IPS DF 6.9 (cell line): ENCODE measurements around the gene ALPP.
"Not testable (repeated sequence)": the region's sequence is repeated elsewhere in the genome, so short reads cannot be mapped to it uniquely, and the experiment has no call there.

ENCODE experiments used
- DNase-seq: peaks from one replicate; pipeline ENCODE4 v3.0.0-alpha.2; 2013; ENCODE audit warnings: low read depth, low spot score
- H3K27ac ChIP-seq: one replicate; pipeline ENCODE4 v1.5.1; 2013; ENCODE audit warnings: low read length, control low read depth
- H3K27me3 ChIP-seq: 2 replicates; pipeline ENCODE4 v1.6.1; 2013; ENCODE audit warnings: mild to moderate bottlenecking, low read length; ENCODE audit not compliant: control insufficient read depth, insufficient read depth
- H3K36me3 ChIP-seq: 2 replicates; pipeline ENCODE4 v1.6.1; 2013; ENCODE audit warnings: low read length; ENCODE audit not compliant: control insufficient read depth, insufficient read depth
- H3K4me1 ChIP-seq: 2 replicates; pipeline ENCODE4 v1.6.1; 2013; ENCODE audit warnings: low read length; ENCODE audit not compliant: control insufficient read depth, insufficient read depth
- H3K4me3 ChIP-seq: 2 replicates; pipeline ENCODE4 v1.5.1; 2013; ENCODE audit warnings: mild to moderate bottlenecking, low read length
- H3K9me3 ChIP-seq: 2 replicates; pipeline ENCODE4 v1.6.1; 2013; ENCODE audit warnings: low read length, inconsistent platforms; ENCODE audit not compliant: control insufficient read depth, insufficient read depth
- WGBS: extraction: QIAGEN DNeasy Blood & Tissue Kit; methylation state at CpG from one replicate; pipeline ENCODE4 v1.1.7; 2013; ENCODE audit warnings: mixed read lengths, missing lambda C conversion rate; ENCODE audit not compliant: insufficient read length, insufficient coverage; 5-methylcytosine and 5-hydroxymethylcytosine counted together

ALPP gene

DNA sequence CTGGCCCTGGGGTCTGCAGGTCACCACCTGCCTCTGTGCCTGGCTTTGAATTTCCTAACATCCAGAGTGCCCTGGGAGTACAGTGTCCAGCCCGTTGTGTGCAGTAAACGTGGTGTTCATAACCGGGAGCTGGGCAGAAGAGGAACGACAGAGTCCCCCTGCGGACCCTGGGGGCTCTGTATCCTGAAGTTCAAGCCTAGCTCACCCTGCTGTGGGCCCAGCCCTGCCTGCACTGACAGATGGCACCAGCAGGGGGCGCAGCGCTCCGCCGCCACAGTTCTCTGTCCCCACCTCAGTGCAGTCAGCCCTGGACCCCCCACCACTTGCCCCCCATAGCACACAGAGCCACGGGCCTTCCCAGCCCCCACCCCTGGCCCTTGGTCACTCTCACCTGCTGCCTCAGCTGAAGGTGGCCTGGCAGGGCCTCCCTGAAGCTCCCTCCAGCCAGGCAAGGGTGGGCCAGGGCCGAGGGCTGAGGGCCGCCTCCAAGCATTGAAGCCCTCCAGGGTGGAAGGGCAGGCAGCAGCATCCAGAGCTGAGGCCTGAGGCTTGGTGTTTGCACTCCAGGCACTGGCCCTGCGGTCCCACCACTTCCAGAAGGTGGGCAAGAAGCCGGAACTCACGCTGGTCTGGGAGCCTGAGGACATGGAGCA, 43.2 kb upstream of the ALPP start:
- not testable (repeated sequence) for H3K4me3 ChIP-seq, H3K27me3 ChIP-seq, H3K27ac ChIP-seq, H3K36me3 ChIP-seq, H3K9me3 ChIP-seq, DNase-seq, H3K4me1 ChIP-seq
- WGBS, result no CpG with 5 or more reads among the region's 15 CpGs

- Histone ChIP-seq H3K9me3 (no peaks in the 10 kb centered on the region), H3K4me1 (no peaks in the 10 kb centered on the region), H3K27me3 (no peaks in the 10 kb centered on the region), H3K27ac (no peak overlapping the region), H3K36me3 (no peaks in the 10 kb centered on the region), H3K4me3 (no peak overlapping the region)
- no peak for DNase-seq
- no CpG with 5 or more reads among the region's 4 CpGs for WGBS
These were observed 42.7 kb upstream of the ALPP start for GRCh38 chr2:232335859-232336215.

GRCh38 chr2:232336241-232336736, 42.3 kb upstream of the ALPP start:
- DNase-seq, result no peak
- H3K9me3 ChIP-seq, result no peaks in the 10 kb centered on the region
- H3K4me1 ChIP-seq, result no peaks in the 10 kb centered on the region
- no peak overlapping the region for H3K27ac ChIP-seq
- no peak overlapping the region for H3K4me3 ChIP-seq
- no CpG with 5 or more reads among the region's 15 CpGs for whole genome bisulfite sequencing
- H3K27me3 ChIP-seq, result no peaks in the 10 kb centered on the region
- no peaks in the 10 kb centered on the region for H3K36me3 ChIP-seq

DNA sequence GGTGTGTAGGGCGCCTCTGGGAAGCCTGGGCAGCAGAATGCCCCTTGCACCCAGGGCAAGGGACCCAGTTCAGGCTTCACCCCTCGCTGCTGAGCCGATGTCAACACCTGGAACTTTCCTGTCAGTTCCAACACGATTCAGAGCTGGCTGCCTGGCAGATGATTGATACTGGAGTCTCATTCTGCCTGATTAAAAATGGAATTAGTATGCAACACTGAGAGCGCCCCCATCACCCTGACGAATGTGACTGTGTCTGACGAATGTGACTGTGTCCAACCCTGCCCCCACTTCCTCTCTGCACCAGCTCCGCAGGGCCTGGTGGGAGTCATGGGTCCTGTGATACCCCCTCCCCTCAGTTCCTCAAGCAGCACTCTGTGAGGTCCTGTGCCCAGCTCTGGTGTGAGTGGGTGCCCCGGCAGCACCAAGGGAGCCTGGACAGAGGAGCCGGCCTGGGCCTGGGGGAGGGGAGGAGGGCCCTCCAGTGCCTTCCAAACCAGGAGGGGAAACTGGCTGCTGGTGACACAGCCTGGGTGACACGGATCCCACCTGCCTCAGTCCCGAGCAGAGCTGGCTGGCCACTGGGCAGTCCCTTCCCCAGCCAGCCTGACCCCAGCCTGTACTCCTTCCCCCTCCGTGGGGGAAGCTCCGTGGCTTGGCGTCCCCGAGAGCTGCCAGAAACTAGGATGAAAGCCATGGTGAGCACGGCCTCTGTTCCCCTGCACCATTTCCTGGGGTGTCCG, 41.4 kb upstream of the ALPP start:
- DNase-seq, result no peak
- no peaks in the 10 kb centered on the region for H3K36me3 ChIP-seq
- H3K4me1 ChIP-seq, result no peaks in the 10 kb centered on the region
- H3K4me3 ChIP-seq, result no peak overlapping the region
- no peak overlapping the region for H3K27ac ChIP-seq
- no CpG with 5 or more reads among the region's 18 CpGs for WGBS
- H3K27me3 ChIP-seq, result no peaks in the 10 kb centered on the region
- H3K9me3 ChIP-seq, result no peaks in the 10 kb centered on the region

DNA sequence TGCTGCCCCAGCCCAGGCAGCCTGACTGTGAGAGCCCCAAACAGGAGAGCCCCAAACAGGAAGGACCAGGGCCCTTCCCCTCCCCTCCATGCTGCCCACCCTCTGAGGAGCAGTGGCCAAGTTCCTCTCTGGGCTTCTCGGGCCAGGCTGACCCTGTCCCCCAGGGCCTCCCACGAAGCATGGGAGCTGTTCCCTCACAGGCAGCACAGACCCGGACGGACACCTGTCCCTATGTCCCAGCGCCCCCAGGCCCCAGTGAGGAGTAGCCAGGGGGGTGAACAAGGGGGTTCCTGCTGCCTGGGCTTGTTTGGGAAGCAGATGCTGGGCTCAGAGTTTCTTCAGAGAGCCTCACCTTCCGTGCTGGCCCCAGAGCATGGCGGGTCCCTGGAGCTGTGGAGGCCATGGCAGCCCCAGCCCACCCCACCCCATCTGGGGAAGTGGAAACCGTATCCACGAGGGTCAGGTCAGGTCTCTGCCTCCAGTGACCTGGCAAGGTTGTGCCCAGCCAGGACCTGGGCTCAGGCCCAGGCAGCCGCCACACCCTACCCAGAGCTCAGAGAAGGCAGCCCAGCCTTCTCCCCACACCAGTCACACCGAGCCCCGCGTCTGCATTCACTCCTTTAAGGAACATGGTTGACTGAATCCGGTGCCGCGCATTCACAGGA, 40.3 kb upstream of the ALPP start:
- not testable (repeated sequence) for H3K27ac ChIP-seq, H3K4me1 ChIP-seq, H3K36me3 ChIP-seq, H3K27me3 ChIP-seq, H3K9me3 ChIP-seq, H3K4me3 ChIP-seq, DNase-seq
- WGBS, result no CpG with 5 or more reads among the region's 16 CpGs

DNA sequence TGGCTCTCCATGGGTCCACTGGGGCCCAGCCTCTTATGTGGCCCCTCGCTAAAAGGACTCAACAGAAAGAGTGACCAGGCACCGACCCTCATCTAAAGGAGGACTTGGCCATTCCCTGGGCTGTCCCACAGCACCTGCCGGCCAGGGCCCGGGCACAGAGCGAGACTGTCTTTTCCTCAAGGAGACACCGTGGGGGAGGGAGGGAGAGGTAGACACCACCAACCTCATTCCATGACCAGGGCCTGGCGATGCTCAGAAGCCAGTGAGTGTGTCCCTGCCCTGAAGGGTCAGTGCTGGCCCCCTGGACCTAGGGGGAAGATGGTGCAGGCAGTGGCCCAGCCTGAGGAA, 39.8 kb upstream of the ALPP start:
- H3K36me3 ChIP-seq, result no peaks in the 10 kb centered on the region
- no peak overlapping the region for H3K27ac ChIP-seq
- H3K27me3 ChIP-seq, result no peaks in the 10 kb centered on the region
- no peaks in the 10 kb centered on the region for H3K9me3 ChIP-seq
- no CpG with 5 or more reads among the region's 7 CpGs for WGBS
- H3K4me3 ChIP-seq, result no peak overlapping the region
- DNase-seq, result no peak
- H3K4me1 ChIP-seq, result no peaks in the 10 kb centered on the region

DNA sequence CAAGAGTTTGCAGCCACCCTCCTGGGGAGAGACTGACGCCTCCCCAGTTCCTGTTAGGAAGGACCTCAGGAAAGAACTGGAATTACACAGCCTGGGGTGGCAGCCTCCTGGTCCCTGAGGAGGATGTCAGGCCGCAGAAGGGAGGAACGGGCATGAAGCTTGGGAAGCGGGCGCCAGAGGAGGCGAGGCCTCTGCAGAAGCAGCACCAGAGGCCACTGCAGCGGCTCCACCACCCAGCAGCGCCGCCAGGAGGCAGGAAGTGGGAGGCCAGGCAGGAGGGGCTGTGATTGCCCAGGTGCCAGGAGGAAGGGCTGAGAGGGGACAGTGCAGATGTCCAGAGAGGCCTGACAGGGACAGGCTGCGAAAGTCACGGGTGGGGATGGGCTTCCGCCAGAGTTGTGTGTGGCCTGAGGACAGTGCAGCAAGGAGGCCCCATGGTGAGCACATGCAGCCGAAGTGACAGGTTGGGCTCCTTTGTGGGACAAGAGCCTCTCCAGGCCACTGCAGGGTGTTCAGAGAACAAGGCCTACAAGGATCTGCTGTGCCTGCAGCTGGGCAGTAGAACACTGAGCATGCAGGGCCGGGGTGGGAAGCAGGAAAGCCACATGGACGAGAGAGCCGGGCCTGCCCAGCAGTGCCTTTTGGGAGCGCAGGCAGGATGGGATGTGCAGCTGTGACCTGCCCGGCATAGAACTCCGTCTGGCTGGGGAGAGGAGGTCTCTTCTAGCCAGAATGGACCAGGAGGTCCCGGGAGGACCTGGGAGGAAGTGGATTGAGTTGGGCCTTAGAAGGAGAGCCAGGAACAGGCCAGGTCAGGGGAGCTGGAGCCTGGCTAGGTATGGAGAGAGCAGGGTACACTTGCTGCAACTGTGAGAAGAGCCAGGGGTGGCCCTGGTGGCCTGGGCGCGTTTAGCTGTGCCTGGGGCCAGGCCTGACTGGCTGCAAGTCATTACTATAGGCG, 39.1 kb upstream of the ALPP start:
- Histone ChIP-seq H3K27me3 (no peaks in the 10 kb centered on the region), H3K4me3 (no peak overlapping the region), H3K4me1 (no peaks in the 10 kb centered on the region), H3K36me3 (no peaks in the 10 kb centered on the region), H3K27ac (no peak overlapping the region), H3K9me3 (no peaks in the 10 kb centered on the region)
- DNase-seq, result no peak
- WGBS, result no CpG with 5 or more reads among the region's 23 CpGs

- H3K4me1 ChIP-seq, result no peaks in the 10 kb centered on the region
- no peaks in the 10 kb centered on the region for H3K36me3 ChIP-seq
- H3K9me3 ChIP-seq, result no peaks in the 10 kb centered on the region
- H3K4me3 ChIP-seq, result no peak overlapping the region
- WGBS, result no CpG with 5 or more reads among the region's 14 CpGs
- no peak for DNase-seq
- no peak overlapping the region for H3K27ac ChIP-seq
- no peaks in the 10 kb centered on the region for H3K27me3 ChIP-seq
These were observed 38.2 kb upstream of the ALPP start for GRCh38 chr2:232340171-232340935.

DNA sequence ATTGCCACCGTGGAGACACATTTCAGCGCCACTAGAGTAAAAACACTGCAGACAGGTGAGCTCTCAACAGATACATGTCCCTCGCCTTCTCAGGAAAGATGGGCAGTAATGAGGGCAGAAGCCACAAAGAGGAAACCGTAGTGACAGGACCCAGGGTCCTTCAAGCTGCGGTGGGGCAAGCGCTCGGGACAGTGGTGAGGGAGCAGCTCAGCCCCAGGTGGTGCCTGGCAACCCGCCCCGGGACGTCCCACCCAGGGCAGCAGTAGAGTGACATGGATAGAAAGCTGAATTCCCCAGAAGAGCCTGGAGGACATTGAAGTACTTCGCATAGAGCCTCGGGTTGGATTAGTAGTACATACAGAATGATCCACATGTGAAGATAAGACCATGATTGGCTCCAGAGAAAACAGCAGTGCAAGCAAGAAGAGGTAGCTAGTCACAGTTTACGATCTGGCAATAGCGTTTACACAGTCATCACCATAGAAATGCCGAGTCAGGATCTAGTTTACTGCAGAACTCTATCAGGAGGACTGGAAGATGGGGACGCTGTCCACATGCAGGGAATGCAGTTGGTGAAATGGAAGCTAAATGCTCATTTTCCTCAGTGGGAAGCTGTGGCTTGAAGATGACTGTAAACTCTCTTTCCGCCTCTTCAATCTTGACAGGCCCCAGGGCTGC, 37.4 kb upstream of the ALPP start:
- no peaks in the 10 kb centered on the region for H3K36me3 ChIP-seq
- H3K9me3 ChIP-seq, result no peaks in the 10 kb centered on the region
- no peak overlapping the region for H3K4me3 ChIP-seq
- DNase-seq, result no peak
- H3K27me3 ChIP-seq, result no peaks in the 10 kb centered on the region
- WGBS, result no CpG with 5 or more reads among the region's 17 CpGs
- no peak overlapping the region for H3K27ac ChIP-seq
- H3K4me1 ChIP-seq, result no peaks in the 10 kb centered on the region
